GM18868 (cell line): ENCODE results near the gene DVL1.

Experiments
- ATAC-seq: cut with Tn5 transposase; IDR thresholded peaks from one replicate; pipeline ENCODE4 v1.9.1; 2021; ENCODE audit warnings: mild to moderate bottlenecking, moderate library complexity; ENCODE audit not compliant: unreplicated experiment

The DVL1 gene

GRCh38 chr1:1299686-1300351, 49.4 kb downstream of the DVL1 start:
- no peak for ATAC-seq

- ATAC-seq: no peak
These were observed 50.1 kb downstream of the DVL1 start for GRCh38 chr1:1298861-1299685.

- no peak for ATAC-seq
These were observed 51.3 kb downstream of the DVL1 start for GRCh38 chr1:1297802-1298424.

DNA sequence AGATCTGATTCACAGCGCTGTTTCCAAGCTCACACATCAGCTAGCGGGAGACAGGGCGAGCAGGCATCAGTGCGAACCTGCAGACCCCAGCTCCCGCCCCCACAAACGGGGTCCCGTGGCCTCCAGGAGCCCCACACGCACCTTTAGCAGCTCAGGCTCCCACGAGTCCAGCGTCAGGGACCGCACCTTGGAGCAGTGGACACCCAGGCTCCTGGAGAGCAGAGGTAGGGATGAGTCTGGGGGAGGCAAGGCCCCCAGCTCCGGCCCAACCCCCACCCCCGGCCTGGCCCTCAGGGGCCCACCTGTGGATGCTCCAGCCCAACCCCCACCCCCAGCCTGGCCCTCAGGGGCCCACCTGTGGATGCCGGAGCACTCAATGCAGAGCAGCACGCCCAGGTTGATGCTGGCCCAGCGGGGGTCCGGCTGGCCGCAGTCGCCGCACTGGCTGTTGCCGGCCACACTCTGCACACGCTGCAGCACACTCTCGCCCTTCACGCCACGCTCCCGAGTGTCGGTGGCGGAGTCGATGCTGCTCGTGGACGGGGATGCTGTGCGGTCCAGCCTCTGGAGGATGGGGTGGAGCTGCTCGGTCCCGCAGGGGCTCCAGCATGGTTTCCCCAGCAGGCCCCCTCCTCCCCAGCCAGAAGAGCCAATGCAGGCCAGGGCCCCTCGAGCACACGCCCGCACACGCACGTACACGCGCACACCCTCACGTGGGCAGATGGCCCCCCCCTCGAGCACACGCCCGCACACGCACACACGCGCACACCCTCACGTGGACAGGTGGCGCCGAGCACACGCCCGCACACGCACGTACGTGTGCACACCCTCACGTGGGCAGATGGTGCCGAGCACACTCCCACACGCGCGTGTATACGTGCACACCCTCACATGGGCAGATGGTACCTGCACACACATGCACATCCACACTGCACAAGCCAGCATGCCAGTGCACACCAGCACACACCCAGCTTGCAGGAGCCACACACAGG, 52.9 kb downstream of the DVL1 start:
- no peak for ATAC-seq

DNA sequence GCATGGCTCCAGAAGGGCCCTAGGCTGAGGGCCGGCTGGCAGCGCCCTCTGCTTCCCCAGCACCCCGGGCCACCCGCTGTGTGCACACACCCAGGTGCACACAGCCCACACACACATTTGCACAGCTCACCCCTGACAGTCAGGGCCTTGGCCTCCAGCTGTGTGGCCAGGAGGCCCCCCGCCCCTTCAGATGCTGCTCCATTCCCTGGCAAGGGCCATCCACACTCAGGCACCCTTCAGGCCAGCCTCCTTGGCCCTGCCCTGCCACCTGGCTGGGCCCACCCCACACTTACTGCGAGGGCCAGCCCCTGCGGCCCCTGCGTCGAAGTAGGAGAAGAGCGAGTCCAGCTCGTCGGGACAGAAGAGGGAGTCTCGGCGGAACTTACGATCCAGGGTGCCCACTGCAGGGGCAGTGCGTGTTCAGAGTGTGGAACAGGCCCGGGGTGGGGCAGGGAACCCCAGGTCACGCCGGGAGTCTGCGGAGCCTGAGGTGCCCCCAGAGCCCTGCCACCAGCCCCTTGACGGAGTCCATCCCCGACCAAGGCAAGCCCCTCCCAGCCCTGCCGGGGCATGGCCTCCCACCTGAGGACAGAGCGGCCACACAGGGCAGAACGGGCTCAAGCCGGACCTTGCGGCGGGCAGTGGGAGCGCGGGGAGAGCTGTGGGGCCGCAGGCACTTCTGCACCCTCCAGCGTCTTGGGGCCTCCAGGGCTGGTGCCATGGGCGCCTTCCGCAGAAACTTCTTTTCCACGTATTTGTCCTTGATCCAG, 53.9 kb downstream of the DVL1 start:
- no peak for ATAC-seq

DNA sequence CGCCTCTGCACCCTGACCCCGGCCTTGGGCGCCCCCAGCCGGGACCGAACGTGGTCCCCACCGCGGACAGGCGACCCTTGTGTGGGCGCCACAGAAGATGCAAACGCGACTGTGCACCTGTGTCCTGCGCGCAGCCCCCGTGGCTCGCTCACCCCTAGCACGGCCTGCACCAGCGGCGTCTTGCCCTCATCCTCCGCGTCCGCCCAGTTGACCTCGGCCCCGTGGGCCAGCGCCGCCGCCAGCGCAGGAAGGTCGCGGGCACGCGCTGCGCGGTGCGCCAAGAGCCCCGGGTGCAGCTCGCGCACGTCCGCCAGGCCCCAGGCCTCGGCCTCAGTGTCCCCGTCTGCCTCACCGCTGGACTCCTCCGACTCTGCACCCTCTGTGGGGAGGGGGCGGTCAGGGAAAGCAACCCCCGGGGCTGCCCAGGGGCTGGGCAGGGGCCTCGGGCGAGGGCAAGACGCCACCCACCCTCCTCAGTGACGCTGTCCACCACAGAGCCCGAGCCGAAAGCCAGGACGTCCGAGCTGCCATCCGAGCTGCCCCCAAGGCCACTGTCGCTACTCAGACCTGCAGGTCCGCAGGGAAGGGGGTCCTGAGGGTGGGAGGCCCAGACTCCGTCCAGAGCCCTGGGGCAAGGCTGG, 54.8 kb downstream of the DVL1 start:
- no peak for ATAC-seq

DNA sequence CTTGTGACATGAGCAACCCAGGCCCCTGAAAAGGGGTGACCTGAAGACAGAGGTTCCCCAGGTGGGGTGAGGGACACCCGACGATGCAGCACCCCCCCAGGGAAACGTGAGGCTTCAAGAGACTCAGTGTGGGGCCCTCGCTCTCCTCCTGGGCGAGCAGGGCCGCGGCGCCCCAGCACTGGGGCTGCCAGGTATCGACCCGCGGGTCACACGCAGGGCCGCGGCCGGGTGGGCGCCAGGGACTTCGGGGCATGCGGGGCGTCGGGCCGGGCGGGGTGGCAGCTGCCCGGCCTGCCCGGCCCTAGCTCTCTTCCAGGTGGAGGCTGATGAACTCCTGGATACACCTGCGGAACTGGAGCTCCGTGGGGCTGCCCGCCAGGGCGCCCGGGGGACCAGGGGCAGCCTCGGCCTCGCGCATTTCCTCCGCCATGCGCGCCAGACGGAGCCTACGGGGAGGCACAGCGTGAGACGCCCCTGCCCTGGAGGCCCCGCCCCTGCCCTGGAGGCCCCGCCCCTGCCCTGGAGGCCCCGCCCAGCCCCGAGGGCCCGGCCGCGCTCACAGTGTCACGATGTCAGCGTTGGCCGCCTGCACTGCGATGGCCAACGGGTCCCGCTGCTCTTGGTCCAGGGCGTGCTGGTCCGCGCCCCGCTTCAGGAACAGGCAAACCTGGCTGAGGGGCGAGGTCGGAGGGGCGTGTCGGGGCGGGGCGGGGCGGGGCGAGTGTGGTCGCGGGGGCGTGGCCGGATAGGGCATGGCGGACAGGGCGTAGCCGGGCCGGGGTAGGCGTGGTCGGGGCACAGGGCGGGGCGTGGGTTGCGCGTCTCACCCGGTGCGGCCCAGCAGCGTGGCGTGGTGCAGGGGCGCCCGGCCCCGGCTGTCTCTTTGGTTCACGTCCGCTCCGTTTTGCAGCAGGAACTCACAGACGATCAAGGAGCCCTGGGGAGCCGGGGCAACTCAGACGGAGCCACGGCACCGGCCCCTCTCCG, 55.7 kb downstream of the DVL1 start:
- ATAC-seq: no peak

DNA sequence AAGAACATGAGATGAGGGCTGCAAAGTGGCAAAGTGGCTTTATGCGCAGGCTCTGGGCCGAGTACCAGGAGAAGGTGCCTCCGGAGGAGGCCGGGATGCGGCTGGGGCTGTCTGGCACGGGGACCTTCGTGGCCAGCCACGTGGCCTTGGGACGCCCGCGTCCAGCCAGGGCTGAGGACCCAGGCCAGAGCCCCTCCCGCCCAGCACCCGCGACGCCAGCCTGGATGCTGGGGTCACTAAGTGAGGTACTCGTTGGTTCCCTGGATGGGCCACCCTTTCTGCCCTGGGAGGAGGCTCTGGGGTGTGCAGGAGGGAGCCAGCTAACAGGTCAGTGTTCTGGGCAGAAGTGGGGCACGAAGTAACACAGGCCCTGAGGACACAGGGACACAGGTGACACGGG, 56.4 kb downstream of the DVL1 start:
- no peak for ATAC-seq

- no peak for ATAC-seq
These were observed 56.8 kb downstream of the DVL1 start for GRCh38 chr1:1292442-1292779.

DNA sequence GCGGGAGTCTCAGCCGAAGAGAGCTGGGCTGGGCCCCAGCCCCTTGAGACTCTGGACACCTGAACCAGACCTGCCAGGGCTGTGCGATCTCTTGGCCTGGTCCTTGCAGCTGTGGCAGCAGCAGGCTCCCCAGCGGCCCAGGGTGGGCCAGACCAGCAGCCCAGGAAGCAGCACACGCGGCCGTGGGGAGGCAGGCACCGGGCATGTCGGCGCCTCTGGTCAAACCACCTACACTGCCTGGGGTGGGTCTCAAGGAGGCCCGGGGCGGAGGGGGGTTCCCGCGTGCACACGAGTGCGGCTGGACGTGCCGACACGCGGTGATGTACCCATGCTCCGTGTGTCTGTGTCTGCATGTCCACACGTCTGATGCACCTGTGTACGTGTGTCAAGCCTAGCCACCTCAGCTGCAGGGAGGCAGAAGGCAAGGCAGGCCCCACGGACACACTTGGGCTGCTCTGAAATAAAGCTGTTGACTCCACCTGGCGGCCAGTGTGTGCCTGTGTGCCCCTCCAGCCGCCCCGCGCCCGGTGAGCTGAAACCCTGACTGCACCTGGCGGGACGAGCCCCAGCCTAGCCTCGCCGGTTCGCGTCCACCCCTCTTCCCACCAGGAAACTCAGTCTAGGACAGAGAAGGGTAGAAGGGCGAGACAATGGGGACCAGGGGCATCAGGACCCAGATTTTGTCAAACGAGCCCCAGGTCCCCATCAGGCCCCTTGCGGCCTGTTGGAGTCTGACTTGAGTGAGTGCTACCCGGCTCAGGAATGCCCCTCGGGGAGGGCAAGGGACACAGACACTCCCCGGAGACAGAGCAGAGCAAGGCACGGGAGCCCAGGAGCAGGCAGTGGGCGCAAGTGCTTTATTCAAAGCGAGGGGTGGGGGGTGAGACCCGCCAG, 57.4 kb downstream of the DVL1 start:
- ATAC-seq: no peak

GRCh38 chr1:1291023-1291528, 58.1 kb downstream of the DVL1 start:
- ATAC-seq: no peak

GRCh38 chr1:1290238-1290731, 58.9 kb downstream of the DVL1 start:
- ATAC-seq: no peak

GRCh38 chr1:1287288-1288110, 61.7 kb downstream of the DVL1 start:
- ATAC-seq: no peak

DNA sequence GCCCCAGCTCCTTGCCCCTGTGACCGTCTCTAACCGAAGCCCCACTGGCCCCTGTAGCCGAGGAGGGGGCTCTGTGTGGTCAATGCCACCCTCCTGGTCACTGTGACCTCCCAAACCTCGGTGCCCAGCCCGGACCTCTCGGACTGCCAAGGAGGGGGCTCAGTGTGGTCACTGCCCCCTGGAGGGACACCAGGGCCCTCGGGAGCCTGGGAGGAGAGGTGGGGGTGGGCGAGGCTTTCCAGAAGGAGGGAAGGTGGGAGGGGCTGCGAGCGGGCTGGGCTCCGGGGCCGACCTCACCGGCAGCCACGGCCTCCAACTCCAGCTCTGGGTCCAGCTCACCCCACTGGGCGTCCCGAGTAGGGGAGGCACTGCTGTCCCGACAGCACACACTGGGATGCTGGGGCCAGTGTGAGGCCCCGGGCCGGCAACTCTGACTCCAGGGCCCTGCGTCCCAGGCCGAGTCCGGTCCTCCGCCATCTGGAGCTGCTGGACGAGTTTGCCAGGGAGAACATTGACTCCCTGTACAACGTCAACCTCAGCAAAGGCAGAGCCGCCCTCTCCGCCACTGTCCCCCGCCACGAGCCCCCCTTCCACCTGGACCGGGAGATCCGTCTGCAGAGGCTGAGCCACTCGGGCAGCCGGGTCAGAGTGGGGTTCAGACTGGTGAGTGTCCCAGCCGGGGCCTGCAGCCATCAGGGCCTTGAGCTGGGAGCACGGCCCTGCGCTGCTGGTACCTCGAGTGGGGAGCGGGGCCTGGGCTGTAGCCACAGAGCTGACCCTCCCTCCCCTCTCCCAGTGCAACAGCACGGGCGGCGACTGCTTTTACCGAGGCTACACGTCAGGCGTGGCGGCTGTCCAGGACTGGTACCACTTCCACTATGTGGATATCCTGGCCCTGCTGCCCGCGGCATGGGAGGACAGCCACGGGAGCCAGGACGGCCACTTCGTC, 62.6 kb downstream of the DVL1 start:
- no peak for ATAC-seq
